ENCODE results near the gene EML4. TPM values are rescaled to one million over a fixed set of nuclear protein-coding genes. Genes with fewer than 3 reads are reported as not detected.

EML4 gene
- total RNA-seq, 2 experiments from 2014 or later: 37.1 to 43.2 TPM

- Histone ChIP-seq H3K27ac (ENCODE audit: low read depth, low read length, poor library complexity, severe bottlenecking) (no peak overlapping the region), H3K4me3 (ENCODE audit: low read depth, low read length, poor library complexity, severe bottlenecking) (no peak overlapping the region), H3K9me3 (ENCODE audit: low read length) (no peaks in the 10 kb centered on the region), H3K36me3 (ENCODE audit: insufficient read depth, low read length) (peaks cover 79% of the 10 kb centered on the region), H3K9me2 (ENCODE audit: insufficient read depth, low read length) (no peaks in the 10 kb centered on the region), H2AFZ (ENCODE audit: low read length) (no peak overlapping the region), H4K20me1 (ENCODE audit: insufficient read depth, low read length) (no peaks in the 10 kb centered on the region), H3K4me2 (ENCODE audit: low read length) (no peak overlapping the region), H3K79me2 (ENCODE audit: insufficient read depth, low read depth, low read length) (no peaks in the 10 kb centered on the region), H3K4me1 (ENCODE audit: insufficient read depth, low read length, poor library complexity, severe bottlenecking) (no peaks in the 10 kb centered on the region)
- intact Hi-C loops (cut with micrococcal nuclease; ENCODE audit: unreplicated experiment): no loop called here
- no TSS peak for BruUV-seq (replicated peaks)
- POLR2A ChIA-PET: no interaction called here
- DNase-seq (ENCODE audit: low spot score): no peak
- no peak for TF ChIP-seq EZH2phosphoT487 (IDR thresholded peaks at IDR 0.05; ENCODE audit: borderline replicate concordance, low read depth, low read length)
- no peak for TF ChIP-seq CTCF (conservative IDR thresholded peaks at IDR 0.05; ENCODE audit: low read length)
- CTCF ChIA-PET (ENCODE audit: unreplicated experiment): no interaction called here
These were observed 166.5 kb downstream of the EML4 start for GRCh38 chr2:42335514-42336104.

GRCh38 chr2:42336361-42336965 lies 167.3 kb downstream of the EML4 start:
- ChIA-PET POLR2A (no interaction called here), CTCF (ENCODE audit: unreplicated experiment) (no interaction called here)
- H3K36me3 ChIP-seq (ENCODE audit: insufficient read depth, low read length): peaks cover 79% of the 10 kb centered on the region
- BruUV-seq (replicated peaks): no TSS peak
- H3K27ac ChIP-seq (ENCODE audit: low read depth, low read length, poor library complexity, severe bottlenecking): no peak overlapping the region
- no peaks in the 10 kb centered on the region for H3K4me1 ChIP-seq (ENCODE audit: insufficient read depth, low read length, poor library complexity, severe bottlenecking)
- H3K4me3 ChIP-seq (ENCODE audit: low read depth, low read length, poor library complexity, severe bottlenecking): no peak overlapping the region
- no peak for TF ChIP-seq EZH2phosphoT487 (IDR thresholded peaks at IDR 0.05; ENCODE audit: borderline replicate concordance, low read depth, low read length)
- TF ChIP-seq CTCF (conservative IDR thresholded peaks at IDR 0.05; ENCODE audit: low read length): no peak
- H3K9me3 ChIP-seq (ENCODE audit: low read length): no peaks in the 10 kb centered on the region
- H4K20me1 ChIP-seq (ENCODE audit: insufficient read depth, low read length): no peaks in the 10 kb centered on the region
- H2AFZ ChIP-seq (ENCODE audit: low read length): no peak overlapping the region
- H3K4me2 ChIP-seq (ENCODE audit: low read length): no peak overlapping the region
- H3K79me2 ChIP-seq (ENCODE audit: insufficient read depth, low read depth, low read length): no peaks in the 10 kb centered on the region
- intact Hi-C loops (cut with micrococcal nuclease; ENCODE audit: unreplicated experiment): no loop called here
- H3K9me2 ChIP-seq (ENCODE audit: insufficient read depth, low read length): no peaks in the 10 kb centered on the region
- DNase-seq (ENCODE audit: low spot score): no peak

DNA sequence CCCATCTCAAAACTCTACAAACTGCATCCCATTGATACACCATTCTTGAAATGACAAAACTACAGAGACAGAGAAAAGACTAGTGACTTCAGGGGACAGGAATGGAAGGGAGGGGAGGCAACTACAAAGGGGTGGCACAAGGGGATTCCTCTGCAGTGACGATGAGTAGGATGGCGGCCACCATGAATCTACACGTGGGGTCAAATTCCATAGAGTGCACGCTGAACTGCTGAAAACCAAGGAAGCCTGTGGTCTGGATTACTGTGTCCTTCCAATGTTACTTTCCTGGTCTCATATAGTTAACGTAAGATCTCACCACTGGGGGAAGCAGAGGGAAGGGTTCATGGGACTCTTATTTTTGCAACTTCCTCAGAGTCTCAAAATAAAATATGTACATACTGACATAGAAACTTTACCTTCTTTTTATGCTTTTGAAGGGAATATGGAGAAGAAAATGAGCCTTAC lies 168.2 kb downstream of the EML4 start:
- TF ChIP-seq EZH2phosphoT487 (IDR thresholded peaks at IDR 0.05; ENCODE audit: borderline replicate concordance, low read depth, low read length) (no peak), CTCF (conservative IDR thresholded peaks at IDR 0.05; ENCODE audit: low read length) (0 out of 2 replicates have a peak, but pooled peaks have one; percentile 31)
- Histone ChIP-seq H3K4me3 (ENCODE audit: low read depth, low read length, poor library complexity, severe bottlenecking) (no peak overlapping the region), H3K36me3 (ENCODE audit: insufficient read depth, low read length) (peaks cover 69% of the 10 kb centered on the region), H3K9me3 (ENCODE audit: low read length) (no peaks in the 10 kb centered on the region), H3K27ac (ENCODE audit: low read depth, low read length, poor library complexity, severe bottlenecking) (no peak overlapping the region), H3K9me2 (ENCODE audit: insufficient read depth, low read length) (no peaks in the 10 kb centered on the region), H3K4me1 (ENCODE audit: insufficient read depth, low read length, poor library complexity, severe bottlenecking) (no peaks in the 10 kb centered on the region), H3K79me2 (ENCODE audit: insufficient read depth, low read depth, low read length) (no peaks in the 10 kb centered on the region), H4K20me1 (ENCODE audit: insufficient read depth, low read length) (no peaks in the 10 kb centered on the region), H3K4me2 (ENCODE audit: low read length) (no peak overlapping the region), H2AFZ (ENCODE audit: low read length) (no peak overlapping the region)
- POLR2A ChIA-PET: no interaction called here
- peak; percentile 4 for DNase-seq (ENCODE audit: low spot score)
- intact Hi-C loops (cut with micrococcal nuclease; ENCODE audit: unreplicated experiment): no loop called here
- no TSS peak for BruUV-seq (replicated peaks)
- CTCF ChIA-PET (ENCODE audit: unreplicated experiment): no interaction called here
